Prostate gland (tissue), 2 donors: ENCODE results near the gene AQP5. TPM values are rescaled to one million over a fixed set of nuclear protein-coding genes. Genes with fewer than 3 reads are reported as not detected.

Experiments used
- DNase-seq: peaks from one replicate; pipeline ENCODE4 v3.0.0-alpha.2; 2019; ENCODE audit warnings: low spot score
- H3K27ac ChIP-seq, 2 donors: fragments of 200-600 bp; sonication (generic); 2 replicates each; pipeline ENCODE4 v1.5.1; 2017 to 2019
- H3K27me3 ChIP-seq: fragments of 200-600 bp; sonication (generic); replicated peaks from 2 replicates; pipeline ENCODE4 v1.5.1; 2019; ENCODE audit not compliant: insufficient read depth
- H3K36me3 ChIP-seq, 2 donors: fragments of 200-600 bp; sonication (generic); 1 replicate in 1 of 2; 2 replicates in 1 of 2; pipeline versions ENCODE4 v1.5.1 to v1.8.1; 2017 to 2019
- H3K4me1 ChIP-seq: fragments of 200-600 bp; sonication (generic); replicated peaks from 2 replicates; pipeline ENCODE4 v1.5.1; 2019
- H3K4me3 ChIP-seq, 2 donors: fragments of 200-600 bp; sonication (generic); 2 replicates each; pipeline ENCODE4 v1.5.1; 2017 to 2019
- H3K9me3 ChIP-seq: fragments of 200-600 bp; sonication (generic); 2 replicates; pipeline ENCODE4 v1.5.1; 2017
- POLR2A ChIP-seq: fragments of 450-650 bp; IDR thresholded peaks from one replicate; pipeline ENCODE4 v1.6.1; 2016; ENCODE audit warnings: antibody characterized with exemption, mild to moderate bottlenecking
- POLR2AphosphoS5 ChIP-seq: sonication (generic); formaldehyde crosslinking; IDR thresholded peaks from one replicate; pipeline ENCODE4 v1.6.1; 2017; ENCODE audit warnings: antibody characterized with exemption
- WGBS: methylation state at CpG from one replicate; pipeline ENCODE4 v1.1.5; 2018; 5-methylcytosine and 5-hydroxymethylcytosine counted together
- intact Hi-C: fragments of 100-400 bp; cut with DNase I; formaldehyde crosslinking; loops from one replicate; pipeline ENCODE4 v1.14.2; 2022
- total RNA-seq, 2 donors: library from RNA; depleted of rRNA; stranded (reverse); fragments of >200 nt; gene quantifications; one replicate each; pipeline ENCODE4 v1.1.0, GENCODE V29; 2016
- TF ChIP-seq, protein P1 (sequence below), 4 experiments: fragments of 200-600 bp in 2 of 4; fragments of 450-650 bp in 2 of 4; sonication (generic) in 2 of 4; IDR thresholded peaks; 1 replicate in 3 of 4; 2 replicates in 1 of 4; pipeline ENCODE4 v1.5.1; 2016 to 2019; ENCODE audit warnings: antibody characterized with exemption in 4 of 4, mild to moderate bottlenecking in 2 of 4, moderate library complexity in 2 of 4

AQP5 gene
- total RNA-seq, 2 donors from 2014 or later, result 3.4 to 25.8 TPM

DNA sequence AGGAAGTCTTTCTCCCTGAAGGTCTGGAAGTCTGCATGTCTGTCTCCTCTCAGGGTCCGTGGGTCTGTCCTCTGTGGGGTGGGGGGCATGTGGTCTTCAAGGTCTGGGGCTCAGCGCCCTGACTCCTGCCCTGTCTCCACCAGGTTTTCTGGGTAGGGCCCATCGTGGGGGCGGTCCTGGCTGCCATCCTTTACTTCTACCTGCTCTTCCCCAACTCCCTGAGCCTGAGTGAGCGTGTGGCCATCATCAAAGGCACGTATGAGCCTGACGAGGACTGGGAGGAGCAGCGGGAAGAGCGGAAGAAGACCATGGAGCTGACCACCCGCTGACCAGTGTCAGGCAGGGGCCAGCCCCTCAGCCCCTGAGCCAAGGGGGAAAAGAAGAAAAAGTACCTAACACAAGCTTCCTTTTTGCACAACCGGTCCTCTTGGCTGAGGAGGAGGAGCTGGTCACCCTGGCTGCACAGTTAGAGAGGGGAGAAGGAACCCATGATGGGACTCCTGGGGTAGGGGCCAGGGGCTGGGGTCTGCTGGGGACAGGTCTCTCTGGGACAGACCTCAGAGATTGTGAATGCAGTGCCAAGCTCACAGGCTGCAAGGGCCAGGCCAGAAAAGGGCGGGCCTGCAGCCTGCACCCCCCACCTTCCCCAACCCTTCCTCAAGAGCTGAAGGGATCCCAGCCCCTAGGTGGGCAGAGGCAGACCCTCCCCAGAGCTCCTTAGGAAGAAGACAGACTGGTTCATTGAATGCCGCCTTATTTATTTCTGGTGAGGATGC lies 3.4 kb downstream of the AQP5 start:
- no peaks in the 10 kb centered on the region for H3K36me3 ChIP-seq
- 71% methylated on average over 13 of the region's 13 CpGs for WGBS
- H3K4me1 ChIP-seq, result peaks cover 4% of the 10 kb centered on the region
- no peak overlapping the region for H3K27ac ChIP-seq
- no peaks in the 10 kb centered on the region for H3K27me3 ChIP-seq
- intact Hi-C loops, result loop anchor here (5.0 kb wide), 2 partner anchors 92 to 98 kb away; partner anchors contain the start of gene ASIC1
- H3K9me3 ChIP-seq, result no peaks in the 10 kb centered on the region
- H3K4me3 ChIP-seq, result no peak overlapping the region
- no peak for DNase-seq
- TF ChIP-seq, protein P1, sequence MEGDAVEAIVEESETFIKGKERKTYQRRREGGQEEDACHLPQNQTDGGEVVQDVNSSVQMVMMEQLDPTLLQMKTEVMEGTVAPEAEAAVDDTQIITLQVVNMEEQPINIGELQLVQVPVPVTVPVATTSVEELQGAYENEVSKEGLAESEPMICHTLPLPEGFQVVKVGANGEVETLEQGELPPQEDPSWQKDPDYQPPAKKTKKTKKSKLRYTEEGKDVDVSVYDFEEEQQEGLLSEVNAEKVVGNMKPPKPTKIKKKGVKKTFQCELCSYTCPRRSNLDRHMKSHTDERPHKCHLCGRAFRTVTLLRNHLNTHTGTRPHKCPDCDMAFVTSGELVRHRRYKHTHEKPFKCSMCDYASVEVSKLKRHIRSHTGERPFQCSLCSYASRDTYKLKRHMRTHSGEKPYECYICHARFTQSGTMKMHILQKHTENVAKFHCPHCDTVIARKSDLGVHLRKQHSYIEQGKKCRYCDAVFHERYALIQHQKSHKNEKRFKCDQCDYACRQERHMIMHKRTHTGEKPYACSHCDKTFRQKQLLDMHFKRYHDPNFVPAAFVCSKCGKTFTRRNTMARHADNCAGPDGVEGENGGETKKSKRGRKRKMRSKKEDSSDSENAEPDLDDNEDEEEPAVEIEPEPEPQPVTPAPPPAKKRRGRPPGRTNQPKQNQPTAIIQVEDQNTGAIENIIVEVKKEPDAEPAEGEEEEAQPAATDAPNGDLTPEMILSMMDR (IDR thresholded peaks at IDR 0.05), result no peak
- TF ChIP-seq POLR2AphosphoS5 (no peak), POLR2A (no peak)

DNA sequence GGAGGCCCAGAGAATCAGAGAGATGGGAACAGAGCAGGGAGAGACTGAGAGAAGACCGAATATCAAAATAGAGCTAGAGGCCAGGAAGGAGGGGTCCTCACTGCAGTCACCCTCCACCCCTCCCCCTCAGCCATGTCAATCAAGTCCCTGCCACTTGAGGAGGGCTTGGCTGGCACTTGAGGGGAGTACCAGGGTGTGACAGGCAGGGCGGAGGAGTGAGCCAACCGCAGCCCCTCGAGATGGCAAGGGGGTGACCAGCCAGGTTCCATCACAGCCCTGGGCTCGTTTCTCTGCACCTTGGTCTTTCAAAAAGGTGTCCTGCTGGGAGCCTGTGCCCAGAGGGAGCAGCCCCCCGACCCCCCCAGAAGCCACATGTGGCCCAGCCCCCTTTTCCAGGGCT lies 4.2 kb downstream of the AQP5 start:
- Histone ChIP-seq H3K36me3 (no peaks in the 10 kb centered on the region), H3K27ac (no peak overlapping the region), H3K4me3 (no peak overlapping the region), H3K9me3 (no peaks in the 10 kb centered on the region), H3K27me3 (no peaks in the 10 kb centered on the region), H3K4me1 (peaks cover 3% of the 10 kb centered on the region)
- no peak for DNase-seq
- TF ChIP-seq POLR2AphosphoS5 (no peak), POLR2A (no peak)
- TF ChIP-seq, protein P1 (IDR thresholded peaks at IDR 0.05), result no peak
- WGBS, result 83% methylated on average over 6 of the region's 6 CpGs
- intact Hi-C loops, result loop anchor here (5.0 kb wide), 2 partner anchors 91 to 99 kb away; partner anchors contain the start of gene ASIC1

DNA sequence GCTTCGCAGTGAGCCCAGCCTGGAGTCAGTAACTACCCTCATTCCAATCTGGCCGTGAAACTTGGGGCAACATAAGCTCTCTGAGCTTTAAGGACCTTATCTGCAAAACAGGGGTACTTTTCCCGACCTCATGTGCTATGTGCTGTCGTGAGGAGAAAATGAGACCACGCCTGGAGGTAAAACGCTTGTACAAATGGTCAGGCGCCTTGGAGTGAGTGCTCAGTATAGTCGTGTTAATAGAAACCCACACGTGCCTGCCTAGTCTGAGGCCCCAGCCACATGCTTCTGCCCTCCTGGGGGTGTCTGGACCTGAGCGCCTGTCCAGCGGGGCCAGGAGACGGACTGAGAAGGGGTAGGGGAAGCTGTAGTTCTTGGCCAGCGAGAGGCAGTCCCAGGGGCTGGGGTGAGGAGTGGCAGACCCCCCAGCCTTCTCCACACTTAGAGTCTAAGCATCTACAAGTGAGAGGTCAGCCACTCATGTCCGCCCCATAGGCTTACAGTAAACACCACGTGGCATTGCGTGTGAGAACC lies 4.9 kb downstream of the AQP5 start:
- Histone ChIP-seq H3K36me3 (no peaks in the 10 kb centered on the region), H3K27ac (no peak overlapping the region), H3K4me1 (peaks cover 3% of the 10 kb centered on the region), H3K27me3 (no peaks in the 10 kb centered on the region), H3K4me3 (no peak overlapping the region), H3K9me3 (no peaks in the 10 kb centered on the region)
- TF ChIP-seq, protein P1 (IDR thresholded peaks at IDR 0.05), result no peak
- no peak for TF ChIP-seq POLR2A
- no peak for TF ChIP-seq POLR2AphosphoS5
- WGBS, result 44% methylated on average over 16 of the region's 16 CpGs
- intact Hi-C loops, result loop anchor here (5.0 kb wide), 2 partner anchors 91 to 99 kb away; partner anchors contain the start of gene ASIC1
- no peak for DNase-seq

DNA sequence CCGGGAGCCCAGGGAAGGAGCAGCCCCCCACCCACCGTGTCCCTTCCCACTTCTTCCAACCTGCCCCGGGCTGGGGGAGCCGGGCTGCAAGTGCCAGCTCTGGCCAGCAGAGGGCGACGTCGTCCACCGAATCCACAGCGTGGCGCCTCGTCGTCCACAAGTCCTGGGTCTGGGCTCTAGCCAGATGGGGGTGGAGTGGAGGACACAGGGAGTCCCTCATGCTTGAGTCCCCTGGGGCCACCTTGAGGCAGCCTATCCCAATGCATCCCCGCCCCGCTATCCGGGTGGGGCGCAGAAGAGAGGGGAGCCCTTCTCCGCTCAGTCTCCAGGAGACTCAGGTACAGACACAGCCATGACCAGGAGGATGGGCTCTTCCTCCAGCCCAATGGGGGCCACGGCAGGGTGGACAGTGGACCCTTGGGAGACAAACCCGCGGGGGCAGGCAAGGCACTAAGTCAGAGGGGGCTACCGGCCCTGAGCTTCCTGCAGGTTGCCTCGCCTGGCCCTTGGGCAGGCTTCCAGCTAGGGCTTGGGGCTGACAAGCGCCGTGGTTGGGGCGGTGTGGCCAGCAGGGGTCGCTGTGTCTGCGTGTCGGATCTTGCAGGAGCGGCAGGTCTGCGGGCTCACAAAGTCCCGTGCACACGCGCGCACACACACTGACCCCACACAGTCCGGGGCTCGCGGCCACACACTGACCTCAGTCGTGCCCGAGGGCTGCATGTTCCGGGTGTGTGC lies 5.5 kb downstream of the AQP5 start:
- peaks cover 3% of the 10 kb centered on the region for H3K4me1 ChIP-seq
- TF ChIP-seq POLR2AphosphoS5 (peak; percentile 23), POLR2A (peak; percentile 9)
- TF ChIP-seq, protein P1 (IDR thresholded peaks at IDR 0.05), result peak; percentile 72 to 94 (median 86)
- peak; percentile 79 for DNase-seq
- WGBS, result 4% methylated on average over 31 of the region's 40 CpGs
- H3K9me3 ChIP-seq, result no peaks in the 10 kb centered on the region
- H3K27me3 ChIP-seq, result no peaks in the 10 kb centered on the region
- no peak overlapping the region for H3K27ac ChIP-seq
- intact Hi-C loops, result loop anchor here (5.0 kb wide), 2 partner anchors 90 to 100 kb away; partner anchors contain the start of gene ASIC1
- H3K36me3 ChIP-seq, result no peaks in the 10 kb centered on the region
- H3K4me3 ChIP-seq, result peak overlapping the region; percentile 6 to 16
